Karpas-422 (cell line): ENCODE data around the gene KLC1. TPM values are rescaled to one million over a fixed set of nuclear protein-coding genes. Genes with fewer than 3 reads are reported as not detected.
"Not testable (repeated sequence)": the region's sequence is repeated elsewhere in the genome, so short reads cannot be mapped to it uniquely, and the experiment has no call there.

Experiments used
- DNase-seq: peaks from one replicate; pipeline ENCODE4 v3.0.0-alpha.2; 2015
- H2AFZ ChIP-seq: fragments of 200-600 bp; sonication (generic); 2 replicates; pipeline ENCODE4 v1.6.1; 2014; ENCODE audit warnings: antibody characterized with exemption, low read length, mixed read lengths
- H3K27ac ChIP-seq: fragments of 200-600 bp; sonication (generic); 2 replicates; pipeline ENCODE4 v1.5.1; 2014; ENCODE audit warnings: mild to moderate bottlenecking, low read length, moderate library complexity
- H3K27me3 ChIP-seq: fragments of 200-600 bp; sonication (generic); 2 replicates; pipeline ENCODE4 v1.6.1; 2014; ENCODE audit warnings: low read length, mixed read lengths
- H3K36me3 ChIP-seq: fragments of 200-600 bp; sonication (generic); 2 replicates; pipeline ENCODE4 v1.6.1; 2014; ENCODE audit warnings: low read length, mixed read lengths; ENCODE audit not compliant: insufficient read depth
- H3K4me1 ChIP-seq: fragments of 200-600 bp; sonication (generic); 2 replicates; pipeline ENCODE4 v1.6.1; 2014; ENCODE audit warnings: mild to moderate bottlenecking, low read length, mixed read lengths
- H3K4me2 ChIP-seq: fragments of 200-600 bp; sonication (generic); 2 replicates; pipeline ENCODE4 v1.6.1; 2014; ENCODE audit warnings: low read length, low read depth, mild to moderate bottlenecking; ENCODE audit not compliant: poor library complexity, severe bottlenecking
- H3K4me3 ChIP-seq: fragments of 200-600 bp; sonication (generic); 2 replicates; pipeline ENCODE4 v1.5.1; 2014; ENCODE audit warnings: mild to moderate bottlenecking, antibody characterized with exemption, low read length, mixed read lengths
- H3K79me2 ChIP-seq: fragments of 200-600 bp; sonication (generic); 2 replicates; pipeline ENCODE4 v1.6.1; 2014; ENCODE audit warnings: mild to moderate bottlenecking, low read length, mixed read lengths
- H3K9ac ChIP-seq: fragments of 200-600 bp; sonication (generic); 2 replicates; pipeline ENCODE4 v1.6.0; 2014; ENCODE audit warnings: low read length
- H3K9me2 ChIP-seq: fragments of 200-600 bp; sonication (generic), shearing (Covaris generic); replicated peaks from 2 replicates; pipeline ENCODE4 v1.6.0; 2014; ENCODE audit warnings: mild to moderate bottlenecking, low read length, moderate library complexity; ENCODE audit not compliant: insufficient read depth
- H3K9me3 ChIP-seq: fragments of 300-700, 200-600 bp; sonication (generic); 2 replicates; pipeline ENCODE4 v1.6.1; 2014; ENCODE audit warnings: low read length, mixed read lengths
- H4K20me1 ChIP-seq: fragments of 200-600 bp; sonication (generic); 2 replicates; pipeline ENCODE4 v1.6.1; 2014; ENCODE audit warnings: mild to moderate bottlenecking, antibody characterized with exemption, low read length, low read depth; ENCODE audit not compliant: insufficient read depth
- total RNA-seq: library from RNA; depleted of rRNA; stranded (reverse); fragments of >200 nt; shearing (Covaris generic); gene quantifications from 2 replicates; pipeline ENCODE4 v1.2.3, GENCODE V29; 2014; ENCODE audit warnings: low replicate concordance

The KLC1 gene
- total RNA-seq, 1 experiment from 2014 or later, result 144 TPM

- peaks cover 28% of the 10 kb centered on the region for H3K79me2 ChIP-seq
- peak overlapping the region; percentile 56 for H3K9ac ChIP-seq
- no peak overlapping the region for H2AFZ ChIP-seq
- no peaks in the 10 kb centered on the region for H3K27me3 ChIP-seq
- H4K20me1 ChIP-seq, result 0 out of 2 replicates have a peak, but pooled peaks cover 3% of the 10 kb centered on the region
- no peaks in the 10 kb centered on the region for H3K9me2 ChIP-seq
- no peaks in the 10 kb centered on the region for H3K9me3 ChIP-seq
- H3K36me3 ChIP-seq, result peaks cover 21% of the 10 kb centered on the region; the same call in 1 of the 2 replicates
- H3K4me2 ChIP-seq, result peak overlapping the region; percentile 61
- peak overlapping the region; percentile 46; the same call in 1 of the 2 replicates for H3K4me3 ChIP-seq
- no peak for DNase-seq
- H3K4me1 ChIP-seq, result peaks cover 65% of the 10 kb centered on the region
- H3K27ac ChIP-seq, result peak overlapping the region; percentile 93
Measured at GRCh38 chr14:103690332-103690731, 61.3 kb downstream of the KLC1 start.

- not testable (repeated sequence) for H2AFZ ChIP-seq, H3K9me2 ChIP-seq, H4K20me1 ChIP-seq, H3K9me3 ChIP-seq, H3K27me3 ChIP-seq
- Histone ChIP-seq H3K27ac (peak overlapping the region; percentile 93), H3K79me2 (peaks cover 23% of the 10 kb centered on the region), H3K4me3 (peak overlapping the region; percentile 28), H3K4me1 (peaks cover 79% of the 10 kb centered on the region), H3K9ac (peak overlapping the region; percentile 34; the same call in 1 of the 2 replicates), H3K4me2 (peak overlapping the region; percentile 61), H3K36me3 (peaks cover 20% of the 10 kb centered on the region; the same call in 1 of the 2 replicates)
- DNase-seq, result peak; percentile 85
Measured at GRCh38 chr14:103691655-103692054, 62.6 kb downstream of the KLC1 start.

- Histone ChIP-seq H3K4me3 (peak overlapping the region; percentile 28), H3K9ac (peak overlapping the region; percentile 34; the same call in 1 of the 2 replicates), H2AFZ (no peak overlapping the region), H3K27ac (peak overlapping the region; percentile 93), H4K20me1 (0 out of 2 replicates have a peak, but pooled peaks cover 3% of the 10 kb centered on the region), H3K9me3 (no peaks in the 10 kb centered on the region), H3K79me2 (peaks cover 23% of the 10 kb centered on the region), H3K4me2 (peak overlapping the region; percentile 58), H3K27me3 (no peaks in the 10 kb centered on the region), H3K4me1 (peaks cover 84% of the 10 kb centered on the region), H3K9me2 (no peaks in the 10 kb centered on the region), H3K36me3 (peaks cover 17% of the 10 kb centered on the region; the same call in 1 of the 2 replicates)
- DNase-seq, result peak; percentile 81
Measured at GRCh38 chr14:103692159-103692558, 63.1 kb downstream of the KLC1 start.

GRCh38 chr14:103692871-103693270, 63.9 kb downstream of the KLC1 start:
- H3K4me2 ChIP-seq, result peak overlapping the region; percentile 58
- 0 out of 2 replicates have a peak, but pooled peaks cover 3% of the 10 kb centered on the region for H4K20me1 ChIP-seq
- H2AFZ ChIP-seq, result no peak overlapping the region
- H3K79me2 ChIP-seq, result peaks cover 25% of the 10 kb centered on the region
- H3K27me3 ChIP-seq, result no peaks in the 10 kb centered on the region
- H3K9ac ChIP-seq, result no peak overlapping the region
- no peaks in the 10 kb centered on the region for H3K9me3 ChIP-seq
- DNase-seq, result no peak
- H3K4me1 ChIP-seq, result peaks cover 87% of the 10 kb centered on the region
- H3K27ac ChIP-seq, result peak overlapping the region; percentile 93
- H3K4me3 ChIP-seq, result no peak overlapping the region
- peaks cover 13% of the 10 kb centered on the region; the same call in 1 of the 2 replicates for H3K36me3 ChIP-seq
- no peaks in the 10 kb centered on the region for H3K9me2 ChIP-seq

- Histone ChIP-seq H3K79me2 (peaks cover 27% of the 10 kb centered on the region), H2AFZ (no peak overlapping the region), H3K4me1 (peaks cover 88% of the 10 kb centered on the region), H3K36me3 (peaks cover 13% of the 10 kb centered on the region; the same call in 1 of the 2 replicates), H3K9ac (no peak overlapping the region), H3K27me3 (no peaks in the 10 kb centered on the region), H4K20me1 (0 out of 2 replicates have a peak, but pooled peaks cover 3% of the 10 kb centered on the region), H3K27ac (peak overlapping the region; percentile 93), H3K9me3 (no peaks in the 10 kb centered on the region), H3K4me3 (no peak overlapping the region), H3K4me2 (no peak overlapping the region), H3K9me2 (no peaks in the 10 kb centered on the region)
- no peak for DNase-seq
Measured at GRCh38 chr14:103693515-103693914, 64.5 kb downstream of the KLC1 start.

GRCh38 chr14:103694572-103695026, 65.6 kb downstream of the KLC1 start:
- H3K79me2 ChIP-seq, result peaks cover 27% of the 10 kb centered on the region
- H3K27ac ChIP-seq, result no peak overlapping the region
- H2AFZ ChIP-seq, result no peak overlapping the region
- peaks cover 21% of the 10 kb centered on the region for H3K36me3 ChIP-seq
- peaks cover 7% of the 10 kb centered on the region; the same call in 1 of the 2 replicates for H4K20me1 ChIP-seq
- H3K4me3 ChIP-seq, result no peak overlapping the region
- H3K27me3 ChIP-seq, result no peaks in the 10 kb centered on the region
- H3K4me1 ChIP-seq, result peaks cover 88% of the 10 kb centered on the region
- H3K9me2 ChIP-seq, result no peaks in the 10 kb centered on the region
- no peak overlapping the region for H3K4me2 ChIP-seq
- H3K9ac ChIP-seq, result no peak overlapping the region
- H3K9me3 ChIP-seq, result no peaks in the 10 kb centered on the region
- no peak for DNase-seq

GRCh38 chr14:103695296-103696069, 66.5 kb downstream of the KLC1 start:
- peak; percentile 57 for DNase-seq
- H3K27ac ChIP-seq, result peak overlapping the region; percentile 77
- H3K4me2 ChIP-seq, result peak overlapping the region; percentile 10
- peaks cover 19% of the 10 kb centered on the region for H3K79me2 ChIP-seq
- H3K36me3 ChIP-seq, result peaks cover 22% of the 10 kb centered on the region
- H3K4me3 ChIP-seq, result no peak overlapping the region
- peaks cover 88% of the 10 kb centered on the region for H3K4me1 ChIP-seq
- peaks cover 13% of the 10 kb centered on the region; the same call in 1 of the 2 replicates for H4K20me1 ChIP-seq
- peak overlapping the region; percentile 8 for H3K9ac ChIP-seq
- H3K27me3 ChIP-seq, result no peaks in the 10 kb centered on the region
- H3K9me2 ChIP-seq, result no peaks in the 10 kb centered on the region
- no peaks in the 10 kb centered on the region for H3K9me3 ChIP-seq
- no peak overlapping the region for H2AFZ ChIP-seq

GRCh38 chr14:103696070-103696402, 67.0 kb downstream of the KLC1 start:
- DNase-seq, result peak; percentile 65
- peaks cover 17% of the 10 kb centered on the region; the same call in 1 of the 2 replicates for H4K20me1 ChIP-seq
- H3K9me2 ChIP-seq, result no peaks in the 10 kb centered on the region
- peaks cover 25% of the 10 kb centered on the region for H3K36me3 ChIP-seq
- H3K79me2 ChIP-seq, result peaks cover 17% of the 10 kb centered on the region
- H3K4me3 ChIP-seq, result no peak overlapping the region
- H3K4me2 ChIP-seq, result no peak overlapping the region
- no peaks in the 10 kb centered on the region for H3K9me3 ChIP-seq
- peaks cover 88% of the 10 kb centered on the region for H3K4me1 ChIP-seq
- H2AFZ ChIP-seq, result no peak overlapping the region
- H3K27ac ChIP-seq, result peak overlapping the region; percentile 77
- no peaks in the 10 kb centered on the region for H3K27me3 ChIP-seq
- no peak overlapping the region; the same call in 1 of the 2 replicates for H3K9ac ChIP-seq
